NCI-H345 treated with DMSO at 0.1 percent for 48 hours (cell line): ENCODE data around the gene IGSF11.
"Not testable (repeated sequence)": the region's sequence is repeated elsewhere in the genome, so short reads cannot be mapped to it uniquely, and the experiment has no call there.

Experiments used
- DNase-seq: peaks from one replicate; lab custom pipeline; 2025; ENCODE audit not compliant: unreplicated experiment; lab: John Stamatoyannopoulos, UW

The IGSF11 gene

GRCh38 chr3:118886708-118887107 lies 147.9 kb downstream of the IGSF11 start:
- no peak for DNase-seq

- DNase-seq = no peak
Measured at GRCh38 chr3:118884748-118885206, 149.9 kb downstream of the IGSF11 start.

GRCh38 chr3:118882353-118882947 lies 152.2 kb downstream of the IGSF11 start:
- DNase-seq = peak; percentile 23

GRCh38 chr3:118868051-118868450 lies 166.6 kb downstream of the IGSF11 start:
- no peak for DNase-seq

GRCh38 chr3:118863731-118864322 lies 170.8 kb downstream of the IGSF11 start:
- DNase-seq = no peak

GRCh38 chr3:118859950-118860349 lies 174.7 kb downstream of the IGSF11 start:
- DNase-seq = no peak

- DNase-seq = not testable (repeated sequence)
Measured at GRCh38 chr3:118851466-118852193, 183.0 kb downstream of the IGSF11 start.

GRCh38 chr3:118850687-118851086 lies 184.0 kb downstream of the IGSF11 start:
- no peak for DNase-seq
